Heart right ventricle (tissue), 16 donors: ENCODE data around the gene CELSR1. TPM values are rescaled to one million over a fixed set of nuclear protein-coding genes. Genes with fewer than 3 reads are reported as not detected.

ENCODE experiments used
- ATAC-seq, 8 donors: fragments of 200-7000 bp; cut with Tn5 transposase; one replicate each; pipeline ENCODE4 v1.9.1; 2020; ENCODE audit warnings: mild to moderate bottlenecking in 8 of 8, moderate library complexity in 8 of 8, moderate number of reproducible peaks in 1 of 8
- DNase-seq, 2 donors: peaks; one replicate each; pipeline ENCODE4 v3.0.0-alpha.2; 2020
- H3K27ac ChIP-seq, 10 donors: fragments of 200-600 bp; sonication (generic) in 2 of 10; one replicate each; pipeline versions ENCODE4 v1.5.0 to v1.8.0; 2020 to 2022; ENCODE audit warnings: mild to moderate bottlenecking in 3 of 10
- H3K27me3 ChIP-seq, 7 donors: fragments of 200-600 bp; one replicate each; pipeline ENCODE4 v1.8.0; 2021 to 2022; ENCODE audit warnings: mild to moderate bottlenecking in 2 of 7
- H3K36me3 ChIP-seq, 9 donors: fragments of 200-600 bp; sonication (generic) in 1 of 9; one replicate each; pipeline versions ENCODE4 v1.5.0 to v1.8.0; 2020 to 2022; ENCODE audit warnings: mild to moderate bottlenecking in 2 of 9
- H3K4me1 ChIP-seq, 9 donors: fragments of 200-600 bp; sonication (generic) in 1 of 9; one replicate each; pipeline versions ENCODE4 v1.5.0 to v1.8.0; 2020 to 2022; ENCODE audit warnings: mild to moderate bottlenecking in 4 of 9
- H3K4me3 ChIP-seq, 10 donors: fragments of 200-600 bp; sonication (generic) in 2 of 10; one replicate each; pipeline versions ENCODE4 v1.5.0 to v1.8.0; 2020 to 2022; ENCODE audit warnings: mild to moderate bottlenecking in 7 of 10, moderate library complexity in 2 of 10
- H3K9me3 ChIP-seq, 11 donors: fragments of 200-600 bp in 10 of 11; sonication (generic) in 2 of 11; one replicate each; pipeline versions ENCODE4 v1.5.0 to v1.8.0; 2013 to 2022; ENCODE audit warnings: mild to moderate bottlenecking in 2 of 11, control low read depth in 1 of 11, moderate library complexity in 1 of 11
- CTCF ChIP-seq, 9 donors: fragments of 200-600 bp; sonication (generic) in 2 of 9; IDR thresholded peaks; one replicate each; pipeline versions ENCODE4 v1.5.0 to v1.8.0; 2021 to 2022; ENCODE audit warnings: antibody characterized with exemption in 9 of 9, mild to moderate bottlenecking in 5 of 9, moderate library complexity in 1 of 9
- WGBS, 2 donors: extraction: QIAGEN DNeasy Blood & Tissue Kit; methylation state at CpG; one replicate each; pipeline ENCODE4 v1.1.7; 2013; ENCODE audit warnings: inconsistent platforms in 1 of 2; 5-methylcytosine and 5-hydroxymethylcytosine counted together
- intact Hi-C, 10 donors: fragments of 100-400 bp; cut with DNase I; formaldehyde crosslinking; loops; one replicate each; pipeline versions ENCODE4 v1.11.1 to v1.14.2; 2022
- polyA plus RNA-seq, 2 donors: library from polyadenylated mRNA; stranded (reverse); fragments of 200-250 nt; gene quantifications; one replicate each; pipeline ENCODE4 v1.2.3, GENCODE V29; 2013
- total RNA-seq, 10 donors: library from RNA; stranded (reverse); fragmentation: NEBNext Ultra II Directional in 3 of 10; extraction: Animal tissue kit (Norgen Biotek cat#: 25700) in 3 of 10; gene quantifications; one replicate each; pipeline versions ENCODE4 v1.2.1 to v1.2.4, GENCODE V29; 2021 to 2023
- donor health status: Arrhythmogenic right ventricular cardiomyopathy.
- donor health status: ischemic (EF 13 %, LVEDD 7.1; RV severe dilation, severe dysfunction).
- donor health status: healthy with polysubstance abuse.
- donor health status: DM: no; HTN: yes; CAD: no.
- donor health status: DM: no; HTN: no; CAD: no.
- donor health status: ischemic (EF 25% LVEDD 6.9; RV normal size, moderate dysfunction).
- donor health status: ischemic (EF 25% LVEDD 5.7; RV mildly dilated, moderate dysfunction).
- donor health status: healthy.
- donor health status: DM: yes; HTN: yes; CAD: no.
- donor health status: Ischemic cardiomyopathy.
- donor health status: ischemic (EF 35%, LVEDD 5.7; RV mildly dilated, moderate dysfunction).
- donor health status: nonischemic (EF 11% LVEDD 7.7; RV severe dilation, severe dysfunction).
- donor health status: DM: yes; HTN: yes; CAD: no.
- donor health status: PGD.
- donor health status: ischemic (EF 29% LVEDD 5.4; RV normal size, mild dysfunction).
- donor health status: nonischemic (EF 23%, LVEDD 6.1; RV moderate dilation, normal function).

Gene CELSR1
- total and polyA plus RNA-seq, 12 donors, result 4.0 to 16.7 (median 11.4) TPM

GRCh38 chr22:46576556-46577367 is 39.3 kb upstream of the CELSR1 start:
- no peak for TF ChIP-seq CTCF (IDR thresholded peaks at IDR 0.05)
- intact Hi-C loops, result loop anchor here in 5 of 10 donors (5.0 to 10.0 kb wide), 7 partner anchors 46 to 161 kb away; partner anchors contain the start of genes CERK (in 4 of the 5) and GRAMD4 (in 3 of the 5)
- Histone ChIP-seq H3K4me1 (peaks cover 36 to 80% (median 72%) of the 10 kb centered on the region in 9 donors), H3K4me3 (peak overlapping the region in 9 of 10 donors; percentile 63 to 98 (median 78)), H3K27me3 (no peaks in the 10 kb centered on the region), H3K27ac (peak overlapping the region; percentile 71 to 92 (median 88)), H3K9me3 (peaks cover 0 to 11% (median 3%) of the 10 kb centered on the region in 11 donors), H3K36me3 (no peaks in the 10 kb centered on the region)
- WGBS, 2 donors, result 1% methylated on average over 80 to 134 of the region's 142 CpGs
- DNase-seq, result peak in 1 of 2 donors; percentile 71
- ATAC-seq, result peak in 5 of 8 donors; percentile 13 to 58 (median 28)

- H3K4me1 ChIP-seq, result peaks cover 29 to 73% (median 65%) of the 10 kb centered on the region in 9 donors
- 37 to 40% methylated on average over 10 of the region's 10 CpGs for WGBS, 2 donors
- intact Hi-C loops, result loop anchor here in 5 of 10 donors (5.0 to 10.0 kb wide), 7 partner anchors 46 to 161 kb away; partner anchors contain the start of genes CERK (in 4 of the 5) and GRAMD4 (in 3 of the 5)
Measured at GRCh38 chr22:46575911-46576555, 38.6 kb upstream of the CELSR1 start.

GRCh38 chr22:46574993-46575910 is 37.8 kb upstream of the CELSR1 start:
- 32 to 37% methylated on average over 19 of the region's 19 CpGs for WGBS, 2 donors
- ATAC-seq (peak in 7 of 8 donors; percentile 19 to 65 (median 60)), DNase-seq (peak; percentile 53 to 74)
- Histone ChIP-seq H3K4me3 (peak overlapping the region in 7 of 10 donors; percentile 47 to 62 (median 58)), H3K36me3 (no peaks in the 10 kb centered on the region), H3K4me1 (peaks cover 24 to 65% (median 57%) of the 10 kb centered on the region in 9 donors), H3K9me3 (peaks cover 0 to 22% (median 6%) of the 10 kb centered on the region in 11 donors), H3K27me3 (no peaks in the 10 kb centered on the region), H3K27ac (peak overlapping the region; percentile 63 to 89 (median 82))
- intact Hi-C loops, result loop anchor here in 6 of 10 donors (5.0 to 10.0 kb wide), 8 partner anchors 47 to 162 kb away; partner anchors contain the start of genes CERK (in 4 of the 6) and GRAMD4 (in 3 of the 6)
- TF ChIP-seq CTCF (IDR thresholded peaks at IDR 0.05), result no peak

More at GRCh38 chr22:46575911-46576555, 38.6 kb upstream of the CELSR1 start:
- H3K27me3 ChIP-seq, result no peaks in the 10 kb centered on the region
- peak overlapping the region; percentile 21 to 62 (median 56) for H3K4me3 ChIP-seq
- H3K9me3 ChIP-seq, result peaks cover 0 to 18% (median 6%) of the 10 kb centered on the region in 11 donors
- no peak for DNase-seq
- no peak for TF ChIP-seq CTCF (IDR thresholded peaks at IDR 0.05)
- no peaks in the 10 kb centered on the region for H3K36me3 ChIP-seq
- ATAC-seq, result peak in 5 of 8 donors; percentile 10 to 32 (median 29)
- peak overlapping the region; percentile 63 to 89 (median 82) for H3K27ac ChIP-seq
